ENCODE measurements around the gene STAG1.
"Not testable (repeated sequence)": the region's sequence is repeated elsewhere in the genome, so short reads cannot be mapped to it uniquely, and the experiment has no call there.

STAG1 gene

DNA sequence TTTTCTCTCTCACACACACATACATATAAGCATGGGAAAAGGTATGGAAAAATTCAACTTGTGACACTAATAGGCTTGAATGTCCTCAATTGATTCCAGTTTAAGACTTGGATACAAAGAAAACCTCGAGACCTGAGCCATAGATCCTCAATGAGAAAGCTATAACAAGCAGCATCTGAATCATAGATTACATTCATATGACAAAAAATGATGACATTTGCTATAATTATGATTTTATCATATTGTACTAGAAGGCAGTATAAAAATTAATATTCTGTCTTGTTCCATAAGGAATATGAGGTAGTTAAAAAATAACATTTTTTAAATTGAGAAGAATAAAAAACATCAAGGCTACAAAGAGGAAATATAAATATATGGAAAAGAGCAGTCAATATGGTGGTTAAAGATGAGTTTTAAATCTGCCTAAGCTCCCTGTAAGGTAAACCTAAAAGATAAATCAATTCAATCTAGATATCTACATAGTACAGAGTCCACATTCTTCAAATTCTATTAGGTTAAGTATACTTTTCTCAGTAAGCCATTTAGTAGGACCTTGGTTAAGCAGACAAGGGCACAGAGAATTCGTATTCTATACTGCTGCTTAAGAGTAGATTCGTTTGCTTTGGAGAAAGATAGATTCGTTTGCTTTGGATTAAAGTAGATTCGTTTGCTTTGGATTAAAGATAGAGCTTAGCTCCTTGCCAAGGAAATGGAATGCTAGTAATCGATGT is 175.7 kb downstream of the STAG1 start:
- no peak for DNase-seq

GRCh38 chr3:136567599-136568188 is 184.5 kb downstream of the STAG1 start:
- DNase-seq = no peak

DNA sequence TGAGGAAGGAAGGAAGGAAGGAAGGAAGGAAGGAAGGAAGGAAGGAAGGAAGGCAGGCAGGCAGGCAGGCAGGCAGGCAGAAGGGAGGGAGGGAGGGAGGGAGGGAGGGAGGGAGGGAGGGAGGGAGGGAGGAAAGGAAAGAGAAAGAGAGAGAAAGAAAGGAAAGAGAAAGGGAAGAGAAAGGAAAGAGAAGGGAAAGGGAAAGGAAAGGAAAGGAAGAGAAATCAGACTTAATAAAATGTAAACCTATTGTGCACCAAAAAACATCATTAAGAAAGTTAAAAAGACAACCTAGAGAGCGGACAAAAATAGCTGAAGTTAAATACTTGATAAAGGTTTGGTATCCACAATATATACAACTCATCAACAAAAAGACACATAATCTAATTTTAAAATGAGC is 187.2 kb downstream of the STAG1 start:
- not testable (repeated sequence) for DNase-seq

GRCh38 chr3:136562026-136562425 is 190.2 kb downstream of the STAG1 start:
- no peak for DNase-seq

DNA sequence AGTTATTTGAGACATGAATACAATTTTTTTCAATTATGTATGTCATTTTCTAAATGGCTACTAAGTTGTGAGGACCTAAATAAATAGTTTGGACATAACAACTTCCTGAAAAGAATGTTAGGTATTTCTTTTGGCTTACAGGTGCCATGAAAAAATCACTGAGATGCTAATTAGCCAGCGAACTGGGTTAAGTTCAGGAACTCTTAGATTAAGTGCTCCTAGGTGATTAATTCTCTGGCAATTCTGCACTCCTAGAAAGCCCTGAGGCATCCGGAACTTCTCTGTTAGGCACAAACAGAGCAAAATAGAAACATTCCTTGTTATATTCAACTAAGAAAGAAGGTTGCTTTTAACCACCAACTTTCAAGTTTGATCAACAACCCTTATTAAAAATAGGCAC is 192.3 kb downstream of the STAG1 start:
- DNase-seq = no peak

GRCh38 chr3:136549461-136549860 is 202.7 kb downstream of the STAG1 start:
- not testable (repeated sequence) for DNase-seq

- no peak for DNase-seq
Measured at GRCh38 chr3:136547293-136547692, 204.9 kb downstream of the STAG1 start.

- DNase-seq = no peak
Measured at GRCh38 chr3:136546720-136547119, 205.5 kb downstream of the STAG1 start.

DNA sequence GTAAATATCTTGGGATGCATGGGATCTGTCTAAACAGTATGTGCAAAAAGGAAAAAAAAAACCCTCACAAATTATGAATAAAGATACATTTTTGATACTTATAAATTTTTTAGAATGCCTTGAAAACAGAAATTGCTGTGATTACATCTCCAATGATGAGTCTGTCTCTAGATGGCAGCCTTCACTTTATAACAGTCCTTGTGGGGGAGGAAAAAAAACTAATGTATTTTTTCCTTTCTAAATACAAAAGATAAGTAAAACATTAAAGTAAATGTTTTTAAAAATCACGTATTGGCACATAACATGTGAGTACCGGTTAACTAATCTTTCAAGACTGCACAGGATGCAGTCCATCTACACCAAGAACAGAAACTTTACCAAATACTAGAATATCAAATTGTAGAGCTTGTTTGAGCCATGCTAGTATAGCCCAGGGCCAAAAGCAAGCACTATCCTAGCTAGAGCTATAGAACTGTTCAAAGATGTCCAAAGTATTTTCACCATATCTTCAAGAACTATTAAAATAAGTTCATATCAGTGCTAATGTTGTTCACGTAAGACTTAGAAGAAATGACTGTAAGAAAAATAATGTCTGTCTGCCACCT is 206.4 kb downstream of the STAG1 start:
- no peak for DNase-seq

- DNase-seq = no peak
Measured at GRCh38 chr3:136544532-136544931, 207.6 kb downstream of the STAG1 start.

GRCh38 chr3:136543385-136543784 is 208.8 kb downstream of the STAG1 start:
- no peak for DNase-seq

- no peak for DNase-seq
Measured at GRCh38 chr3:136535906-136536305, 216.3 kb downstream of the STAG1 start.

GRCh38 chr3:136532766-136533165 is 219.4 kb downstream of the STAG1 start:
- DNase-seq = no peak

GRCh38 chr3:136518102-136518501 is 234.1 kb downstream of the STAG1 start:
- no peak for DNase-seq

DNA sequence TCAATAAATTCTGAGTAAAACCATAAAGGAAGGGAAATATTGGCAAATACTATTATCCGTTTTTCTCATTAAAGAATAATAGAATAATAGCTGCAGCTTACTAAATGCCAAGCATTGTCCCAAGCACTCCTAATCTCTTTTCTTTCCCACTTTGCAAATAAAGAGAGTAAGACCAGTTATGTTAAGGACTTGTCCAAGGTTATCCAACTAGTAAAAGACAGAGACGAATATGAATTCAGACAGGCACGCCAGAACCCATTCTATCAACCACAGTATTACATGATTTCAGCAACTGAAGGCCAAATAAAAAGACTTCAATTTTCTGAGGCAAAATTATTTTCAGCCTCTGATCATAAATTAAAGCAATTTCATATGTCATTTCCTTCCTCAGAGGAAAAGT is 235.5 kb downstream of the STAG1 start:
- DNase-seq = no peak

GRCh38 chr3:136516095-136516494 is 236.1 kb downstream of the STAG1 start:
- DNase-seq = no peak

DNA sequence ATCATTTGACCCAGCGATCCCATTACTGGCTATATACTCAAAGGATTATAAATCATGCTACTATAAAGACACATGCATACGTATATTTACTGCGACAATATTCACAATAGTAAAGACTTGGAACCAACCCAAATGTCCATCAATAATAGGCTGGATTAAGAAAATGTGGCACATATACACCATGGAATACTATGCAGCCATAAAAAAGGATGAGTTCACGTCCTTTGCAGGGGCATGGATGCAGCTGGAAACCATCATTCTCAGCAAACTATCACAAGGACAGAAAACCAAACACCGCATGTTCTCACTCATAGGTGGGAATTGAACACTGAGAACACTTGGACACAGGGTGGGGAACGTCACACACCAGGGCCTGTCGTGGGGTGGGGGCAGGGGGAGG is 237.6 kb downstream of the STAG1 start:
- DNase-seq = not testable (repeated sequence)

DNA sequence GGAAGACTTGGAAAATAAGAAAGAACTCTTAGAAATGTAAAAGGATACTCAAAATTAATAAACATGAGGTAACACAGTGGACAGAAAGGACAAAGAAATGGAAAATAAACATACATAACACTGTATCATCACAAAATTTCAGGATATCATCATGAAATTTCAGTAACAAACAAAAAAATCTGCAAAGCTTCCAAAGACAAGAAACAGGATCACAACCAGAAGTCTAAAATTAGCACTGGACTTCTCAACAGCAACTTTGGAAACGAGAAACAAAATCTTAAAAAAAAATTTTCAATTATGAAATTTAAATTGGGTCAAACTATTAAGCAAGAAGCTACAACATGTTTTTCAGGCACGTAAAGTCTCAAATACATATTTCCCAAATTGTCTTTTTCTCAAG is 238.8 kb downstream of the STAG1 start:
- no peak for DNase-seq

DNA sequence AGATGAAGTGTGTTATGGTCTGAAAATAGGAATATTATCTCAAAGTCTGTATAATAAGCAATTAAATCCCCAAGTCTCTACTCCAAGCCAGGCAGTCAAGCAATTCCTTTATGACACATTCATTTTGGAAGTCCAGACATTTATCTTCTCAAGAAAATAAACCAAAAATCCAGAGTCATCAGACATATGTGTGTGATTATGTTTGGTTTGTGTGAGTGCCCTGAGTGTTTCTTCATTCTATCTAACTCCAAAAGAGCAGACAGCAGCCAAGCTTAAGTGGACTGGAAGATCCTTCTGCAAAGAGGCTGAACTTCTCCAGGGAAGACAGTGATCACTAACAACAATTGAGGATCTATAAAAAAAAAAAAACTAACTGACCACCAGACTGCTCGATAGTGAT is 239.8 kb downstream of the STAG1 start:
- no peak for DNase-seq

DNA sequence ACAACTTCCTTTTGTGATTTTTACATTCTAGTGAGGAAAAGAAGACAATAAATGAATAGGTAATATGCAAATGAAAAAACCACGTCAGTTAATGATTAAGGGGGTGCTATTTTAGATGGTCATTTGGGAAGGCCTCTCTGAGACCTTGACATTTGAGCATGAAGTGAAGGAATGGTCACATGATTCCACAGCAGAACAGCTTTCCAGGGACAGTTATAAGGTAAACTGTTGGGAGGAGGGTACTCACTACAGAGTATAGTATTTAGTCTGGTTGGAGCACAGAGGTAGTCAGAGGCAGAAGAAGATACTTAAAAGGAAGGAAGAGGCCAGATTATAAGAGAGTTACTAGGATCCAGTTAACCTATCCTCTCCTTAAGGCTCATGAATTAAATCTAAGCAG is 246.5 kb downstream of the STAG1 start:
- DNase-seq = no peak

DNA sequence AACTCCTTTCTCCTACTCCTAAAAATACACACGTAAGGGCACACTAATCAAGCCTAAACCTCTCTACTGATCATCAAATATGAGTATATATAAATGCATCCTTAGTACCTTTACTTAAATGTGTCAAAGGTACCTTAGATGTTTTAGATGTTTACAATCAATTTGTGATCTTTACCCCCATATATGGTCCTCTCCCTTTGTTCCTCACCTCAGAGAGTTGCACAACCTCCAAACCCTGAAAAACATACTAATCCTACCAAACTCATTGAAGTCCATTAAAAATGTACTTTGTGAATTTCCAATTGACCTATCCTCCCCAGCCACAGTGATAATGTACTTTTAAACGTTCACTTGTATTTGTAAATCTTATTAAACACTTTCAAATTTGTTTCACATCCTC is 249.1 kb downstream of the STAG1 start:
- DNase-seq = no peak

GRCh38 chr3:136498919-136499447 is 253.2 kb downstream of the STAG1 start:
- DNase-seq = no peak

- DNase-seq = no peak
Measured at GRCh38 chr3:136495213-136495612, 257.0 kb downstream of the STAG1 start.
